ENCODE results near the gene SPINK1.
"Not testable (repeated sequence)": the region's sequence is repeated elsewhere in the genome, so short reads cannot be mapped to it uniquely, and the experiment has no call there.

- not testable (repeated sequence) for TF ChIP-seq POLR2A (IDR thresholded peaks at IDR 0.05; ENCODE audit: low read length); GATA1 (IDR thresholded peaks at IDR 0.05; ENCODE audit: low read depth, low read length)
Observed at GRCh38 chr5:147874118-147874875, 42.8 kb upstream of the SPINK1 start.

Data from erythroblast (primary cell).